ENCODE measurements around the gene PHF1. TPM values are rescaled to one million over a fixed set of nuclear protein-coding genes. Genes with fewer than 3 reads are reported as not detected.

Gene PHF1
- total and polyA plus RNA-seq, 5 experiments from 2014 or later, result 44.3 to 223 (median 71.4) TPM

- DNase-seq (peak; percentile 78 to 96 (median 89)), ATAC-seq (peak; percentile 59 to 72)
- Mint-ChIP-seq H3K9me3 (no peaks in the 10 kb centered on the region), H3K4me3 (peak overlapping the region; percentile 85 to 94 (median 92)), H3K27me3 (no peaks in the 10 kb centered on the region), H3K36me3 (peaks cover 0 to 23% (median 0%) of the 10 kb centered on the region in 3 donors), H3K4me1 (peaks cover 55 to 74% (median 64%) of the 10 kb centered on the region in 4 donors), H3K27ac (peak overlapping the region; percentile 88 to 99 (median 96))
- POLR2A ChIA-PET, result interaction anchor here (0.7 to 5.7 kb wide), 26 partner anchors 9 to 460 kb away, joined by 3 to 58 read pairs (median 8); partner anchors contain the start of genes B3GALT4, BAK1, CUTA and KIFC1
These were observed 20.4 kb downstream of the PHF1 start for GRCh38 chr6:33430991-33431879.

- Mint-ChIP-seq H3K27me3 (no peaks in the 10 kb centered on the region), H3K27ac (peak overlapping the region; percentile 69 to 99 (median 94)), H3K9me3 (no peaks in the 10 kb centered on the region), H3K4me1 (peaks cover 52 to 66% (median 60%) of the 10 kb centered on the region in 4 donors), H3K4me3 (peak overlapping the region; percentile 85 to 94 (median 92)), H3K36me3 (peaks cover 0 to 31% (median 0%) of the 10 kb centered on the region in 3 donors)
- DNase-seq, result peak in 1 of 10 donors; percentile 42
- POLR2A ChIA-PET, result interaction anchor here (0.5 to 5.7 kb wide), 11 partner anchors 8 to 996 kb away, joined by 3 to 58 read pairs (median 13); partner anchors contain the start of genes B3GALT4, CUTA, PHF1 and RPS18
- ATAC-seq, result peak; percentile 7 to 11
These were observed 21.2 kb downstream of the PHF1 start for GRCh38 chr6:33431880-33432541.

- ATAC-seq, result no peak
- Mint-ChIP-seq H3K4me1 (peaks cover 50 to 60% (median 55%) of the 10 kb centered on the region in 4 donors), H3K4me3 (peak overlapping the region; percentile 85 to 94 (median 92)), H3K27me3 (no peaks in the 10 kb centered on the region), H3K27ac (peak overlapping the region; percentile 88 to 99 (median 93)), H3K36me3 (peaks cover 0 to 36% (median 0%) of the 10 kb centered on the region in 3 donors), H3K9me3 (no peaks in the 10 kb centered on the region)
- no peak for DNase-seq
- POLR2A ChIA-PET, result interaction anchor here (1.1 to 5.7 kb wide), 3 partner anchors 21 to 100 kb away, joined by 3 to 52 read pairs (median 49); partner anchors contain the start of genes PHF1 and ZBTB9
These were observed 21.7 kb downstream of the PHF1 start for GRCh38 chr6:33432546-33432945.

GRCh38 chr6:33433001-33433543 is 22.3 kb downstream of the PHF1 start:
- Mint-ChIP-seq H3K27me3 (no peaks in the 10 kb centered on the region), H3K9me3 (no peaks in the 10 kb centered on the region), H3K27ac (peak overlapping the region; percentile 88 to 99 (median 93)), H3K4me3 (peak overlapping the region; percentile 85 to 94 (median 92)), H3K36me3 (peaks cover 0 to 41% (median 0%) of the 10 kb centered on the region in 3 donors), H3K4me1 (peaks cover 50 to 60% (median 55%) of the 10 kb centered on the region in 4 donors)
- DNase-seq (no peak), ATAC-seq (no peak)
- POLR2A ChIA-PET, result interaction anchor here (4.5 to 5.7 kb wide), 2 partner anchors 21 to 22 kb away, joined by 49 to 52 read pairs; partner anchors contain the start of genes PHF1 and ZBTB9

- no peak for ATAC-seq
- Mint-ChIP-seq H3K9me3 (no peaks in the 10 kb centered on the region), H3K27me3 (no peaks in the 10 kb centered on the region), H3K27ac (peak overlapping the region in 9 of 10 donors; percentile 23 to 91 (median 78)), H3K4me1 (peaks cover 44 to 56% (median 50%) of the 10 kb centered on the region in 4 donors), H3K4me3 (peak overlapping the region in 7 of 10 donors; percentile 8 to 90 (median 25)), H3K36me3 (peaks cover 0 to 46% (median 4%) of the 10 kb centered on the region in 3 donors)
- POLR2A ChIA-PET, result interaction anchor here (0.7 to 5.7 kb wide), 3 partner anchors 21 to 128 kb away, joined by 3 to 52 read pairs (median 3); partner anchors contain the start of gene ZBTB9
- DNase-seq, result no peak
These were observed 22.9 kb downstream of the PHF1 start for GRCh38 chr6:33433544-33434191.

GRCh38 chr6:33434961-33435360 is 24.1 kb downstream of the PHF1 start:
- peaks cover 31 to 48% (median 40%) of the 10 kb centered on the region in 4 donors for H3K4me1 Mint-ChIP-seq
- peak overlapping the region in 2 of 10 donors; percentile 14 to 24 for H3K4me3 Mint-ChIP-seq
- DNase-seq (no peak), ATAC-seq (no peak)
- no peaks in the 10 kb centered on the region for H3K9me3 Mint-ChIP-seq
- H3K27ac Mint-ChIP-seq, result peak overlapping the region in 5 of 10 donors; percentile 25 to 82 (median 52)
- POLR2A ChIA-PET, result interaction anchor here (1.1 to 1.2 kb wide), 2 partner anchors 25 to 29 kb away, joined by 3 to 4 read pairs; no protein-coding TSS in a partner anchor
- H3K36me3 Mint-ChIP-seq, result peaks cover 0 to 59% (median 9%) of the 10 kb centered on the region in 3 donors
- no peaks in the 10 kb centered on the region for H3K27me3 Mint-ChIP-seq

DNA sequence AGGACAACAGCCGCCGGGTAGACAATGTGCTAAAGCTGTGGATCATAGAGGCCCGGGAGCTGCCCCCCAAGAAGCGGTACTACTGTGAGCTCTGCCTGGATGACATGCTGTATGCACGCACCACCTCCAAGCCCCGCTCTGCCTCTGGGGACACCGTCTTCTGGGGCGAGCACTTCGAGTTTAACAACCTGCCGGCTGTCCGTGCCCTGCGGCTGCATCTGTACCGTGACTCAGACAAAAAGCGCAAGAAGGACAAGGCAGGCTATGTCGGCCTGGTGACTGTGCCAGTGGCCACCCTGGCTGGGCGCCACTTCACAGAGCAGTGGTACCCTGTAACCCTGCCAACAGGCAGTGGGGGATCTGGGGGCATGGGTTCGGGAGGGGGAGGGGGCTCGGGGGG is 26.9 kb downstream of the PHF1 start:
- ATAC-seq (no peak), DNase-seq (peak in 1 of 10 donors; percentile 45)
- POLR2A ChIA-PET, result interaction anchor here (0.5 kb wide), 1 partner anchor 8 kb away, joined by 3 read pairs; no protein-coding TSS in a partner anchor
- Mint-ChIP-seq H3K36me3 (peaks cover 0 to 84% (median 9%) of the 10 kb centered on the region in 3 donors), H3K27me3 (no peaks in the 10 kb centered on the region), H3K9me3 (no peaks in the 10 kb centered on the region), H3K27ac (peak overlapping the region in 2 of 10 donors; percentile 41 to 56), H3K4me3 (no peak overlapping the region), H3K4me1 (peaks cover 9 to 32% (median 24%) of the 10 kb centered on the region in 4 donors)

DNA sequence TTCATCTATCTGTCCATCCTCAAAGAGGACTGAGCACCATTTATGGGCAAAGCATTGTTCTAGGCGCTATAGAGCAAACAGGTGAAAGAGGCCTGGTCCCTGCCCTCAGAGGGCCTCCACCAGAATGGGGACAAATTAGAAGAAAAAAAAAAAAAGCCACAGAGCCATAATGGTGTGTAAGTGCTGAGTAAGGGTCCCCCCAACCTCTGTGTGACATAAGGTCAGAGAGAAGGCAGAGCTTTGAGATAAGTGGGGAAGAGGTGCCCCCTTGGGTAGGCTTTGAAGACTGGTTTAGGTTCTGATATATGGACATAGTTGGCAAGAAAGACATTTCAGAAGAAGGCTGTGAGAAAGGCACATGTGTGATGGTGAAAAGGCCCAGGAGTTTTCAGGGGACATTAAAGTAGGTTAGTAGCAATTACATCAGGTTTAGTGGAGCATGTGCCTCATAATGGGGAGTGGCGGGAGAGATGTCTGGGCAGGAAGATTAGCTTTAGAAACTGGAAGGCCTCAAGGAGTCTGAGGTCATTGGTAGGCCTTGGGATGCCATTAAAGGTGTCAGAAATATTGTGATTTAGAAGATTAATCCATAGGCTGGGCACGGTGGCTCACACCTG is 28.3 kb downstream of the PHF1 start:
- no peaks in the 10 kb centered on the region for H3K27me3 Mint-ChIP-seq
- no peak for ATAC-seq
- DNase-seq, result no peak
- peaks cover 0 to 84% (median 9%) of the 10 kb centered on the region in 3 donors for H3K36me3 Mint-ChIP-seq
- no peaks in the 10 kb centered on the region for H3K9me3 Mint-ChIP-seq
- POLR2A ChIA-PET, result interaction anchor here (0.7 to 2.2 kb wide), 3 partner anchors 8 to 1522 kb away, joined by 3 to 13 read pairs (median 3); no protein-coding TSS in a partner anchor
- H3K4me3 Mint-ChIP-seq, result no peak overlapping the region
- peak overlapping the region; percentile 18 to 89 (median 66) for H3K27ac Mint-ChIP-seq
- peaks cover 0 to 21% (median 14%) of the 10 kb centered on the region in 4 donors for H3K4me1 Mint-ChIP-seq

GRCh38 chr6:33439956-33440648 is 29.3 kb downstream of the PHF1 start:
- Mint-ChIP-seq H3K36me3 (peaks cover 0 to 86% (median 9%) of the 10 kb centered on the region in 3 donors), H3K9me3 (no peaks in the 10 kb centered on the region), H3K4me1 (peaks cover 0 to 19% (median 14%) of the 10 kb centered on the region in 4 donors), H3K27me3 (no peaks in the 10 kb centered on the region), H3K27ac (peak overlapping the region in 9 of 10 donors; percentile 19 to 85 (median 60)), H3K4me3 (no peak overlapping the region)
- POLR2A ChIA-PET, result interaction anchor here (1.5 to 2.2 kb wide), 2 partner anchors 9 to 14 kb away, joined by 3 to 13 read pairs; no protein-coding TSS in a partner anchor
- DNase-seq, result peak in 1 of 10 donors; percentile 26
- ATAC-seq, result no peak

DNA sequence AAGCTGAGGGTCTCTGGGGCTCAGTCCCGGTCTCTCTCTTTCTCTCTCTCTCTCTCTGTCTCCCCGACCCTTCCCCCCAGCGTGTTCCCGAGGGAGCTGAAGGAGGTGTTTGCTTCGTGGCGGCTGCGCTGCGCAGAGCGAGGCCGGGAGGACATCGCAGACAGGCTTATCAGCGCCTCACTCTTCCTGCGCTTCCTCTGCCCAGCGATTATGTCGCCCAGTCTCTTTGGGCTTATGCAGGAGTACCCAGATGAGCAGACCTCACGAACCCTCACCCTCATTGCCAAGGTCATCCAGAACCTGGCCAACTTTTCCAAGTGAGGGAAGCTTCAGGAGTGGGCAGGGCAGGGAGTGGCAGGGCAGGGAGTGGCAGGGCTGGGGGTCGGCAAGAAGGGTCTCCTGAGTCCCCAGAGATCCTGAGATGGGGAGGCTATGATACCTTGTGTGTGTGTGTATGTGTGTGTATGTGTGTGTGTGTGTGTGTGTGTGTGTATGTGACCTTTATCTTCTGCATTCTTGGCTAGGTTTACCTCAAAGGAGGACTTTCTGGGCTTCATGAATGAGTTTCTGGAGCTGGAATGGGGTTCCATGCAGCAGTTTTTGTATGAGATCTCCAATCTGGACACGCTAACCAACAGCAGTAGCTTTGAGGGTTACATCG is 30.0 kb downstream of the PHF1 start:
- ATAC-seq (no peak), DNase-seq (peak in 1 of 10 donors; percentile 54)
- POLR2A ChIA-PET, result interaction anchor here (0.6 to 2.2 kb wide), 3 partner anchors 10 to 70 kb away, joined by 3 to 13 read pairs (median 7); no protein-coding TSS in a partner anchor
- no peaks in the 10 kb centered on the region for H3K27me3 Mint-ChIP-seq
- peaks cover 0 to 82% (median 9%) of the 10 kb centered on the region in 3 donors for H3K36me3 Mint-ChIP-seq
- H3K4me1 Mint-ChIP-seq, result peaks cover 3 to 17% (median 13%) of the 10 kb centered on the region in 4 donors
- H3K27ac Mint-ChIP-seq, result peak overlapping the region in 5 of 10 donors; percentile 31 to 73 (median 65)
- H3K4me3 Mint-ChIP-seq, result no peak overlapping the region
- H3K9me3 Mint-ChIP-seq, result no peaks in the 10 kb centered on the region
